SKM-1 treated with dmso at 0.1 percent for 144 hours (cell line): ENCODE measurements around the gene DYNC2H1.

Experiments
- DNase-seq: peaks from one replicate; lab custom pipeline; 2025; ENCODE audit not compliant: unreplicated experiment; lab: John Stamatoyannopoulos, UW

Gene DYNC2H1

GRCh38 chr11:103453126-103453525, 343.9 kb downstream of the DYNC2H1 start:
- DNase-seq = no peak

GRCh38 chr11:103453915-103454709, 344.9 kb downstream of the DYNC2H1 start:
- DNase-seq = peak; percentile 57

- no peak for DNase-seq
Measured at GRCh38 chr11:103464420-103464819, 355.2 kb downstream of the DYNC2H1 start.

- DNase-seq = no peak
Measured at GRCh38 chr11:103465555-103466140, 356.4 kb downstream of the DYNC2H1 start.

DNA sequence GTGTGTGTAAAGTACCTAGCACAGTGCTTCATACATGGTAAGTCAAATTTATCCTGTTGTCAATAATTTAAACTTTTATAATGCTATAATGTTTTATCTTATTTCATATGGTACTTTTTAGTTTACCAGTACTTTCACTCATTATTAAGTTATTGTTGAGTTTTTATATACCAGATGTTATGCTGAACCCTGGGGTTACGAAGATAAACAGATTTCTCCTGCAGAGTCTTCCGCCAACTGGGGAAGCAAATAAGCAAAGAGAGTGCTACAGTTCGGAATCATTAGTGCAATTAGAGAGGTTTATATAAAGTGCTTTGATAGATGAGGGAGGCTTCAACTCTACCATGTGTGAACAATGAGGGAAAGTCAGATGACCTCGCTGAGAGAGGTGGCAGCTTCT, 362.3 kb downstream of the DYNC2H1 start:
- no peak for DNase-seq

DNA sequence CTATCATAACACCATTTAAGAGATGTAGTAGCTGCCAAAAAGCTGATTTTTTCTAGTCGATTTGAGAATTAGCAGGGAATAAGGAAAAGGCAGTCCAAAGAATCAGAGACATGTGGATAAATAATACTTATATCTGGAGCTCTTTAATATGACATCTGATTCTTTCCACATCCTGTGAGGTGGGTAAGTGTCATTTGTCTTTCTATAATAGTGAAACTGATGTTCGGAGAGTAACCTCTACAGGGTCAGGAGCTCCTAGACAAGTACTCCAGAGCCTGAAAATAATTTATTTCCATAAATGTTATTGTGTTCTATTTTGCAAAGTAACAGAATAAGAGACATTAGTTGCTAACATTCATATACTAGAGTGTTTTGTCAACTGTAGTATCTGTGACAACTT, 367.6 kb downstream of the DYNC2H1 start:
- no peak for DNase-seq

DNA sequence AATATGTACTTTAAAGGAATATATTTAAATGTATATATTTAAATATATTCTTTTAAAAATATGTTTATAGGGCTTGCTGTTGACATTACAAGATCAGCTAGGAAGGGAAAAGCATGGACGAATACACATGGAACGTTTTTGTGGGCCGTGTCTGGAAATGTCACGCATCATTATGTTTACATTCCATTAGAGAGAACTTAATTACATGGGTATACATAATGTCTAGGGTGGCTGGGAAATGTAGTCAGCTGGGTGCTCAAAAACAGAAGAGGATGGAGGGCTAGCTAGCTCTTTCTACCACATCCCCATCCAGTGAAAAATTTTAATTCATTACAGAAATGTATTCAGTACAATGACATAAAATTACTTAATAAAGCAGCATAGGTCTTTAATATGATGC, 371.2 kb downstream of the DYNC2H1 start:
- DNase-seq = no peak

- DNase-seq = no peak
Measured at GRCh38 chr11:103483996-103484395, 374.8 kb downstream of the DYNC2H1 start.

DNA sequence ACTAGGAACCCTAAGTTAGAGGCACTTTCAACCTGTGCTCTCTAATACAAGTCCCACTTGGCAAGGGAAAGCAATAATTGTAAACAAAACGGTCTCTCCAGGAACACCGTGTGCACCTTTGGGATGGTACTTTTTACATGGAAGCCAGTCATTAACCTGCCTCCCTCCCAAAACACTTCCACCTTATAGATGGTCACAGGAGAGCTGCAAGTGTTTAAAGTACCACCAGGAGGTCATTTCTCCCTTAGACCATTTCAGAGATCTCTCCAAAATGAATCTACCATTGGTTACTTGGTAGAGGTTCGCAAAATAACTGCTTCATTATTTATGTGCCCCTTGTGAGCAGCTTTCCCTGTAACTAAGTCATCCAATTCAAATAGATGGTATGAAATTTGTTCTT, 375.3 kb downstream of the DYNC2H1 start:
- no peak for DNase-seq

GRCh38 chr11:103486604-103487003, 377.4 kb downstream of the DYNC2H1 start:
- no peak for DNase-seq

GRCh38 chr11:103487113-103487512, 377.9 kb downstream of the DYNC2H1 start:
- DNase-seq = no peak

- no peak for DNase-seq
Measured at GRCh38 chr11:103488031-103488461, 378.8 kb downstream of the DYNC2H1 start.

- no peak for DNase-seq
Measured at GRCh38 chr11:103488579-103488978, 379.4 kb downstream of the DYNC2H1 start.

DNA sequence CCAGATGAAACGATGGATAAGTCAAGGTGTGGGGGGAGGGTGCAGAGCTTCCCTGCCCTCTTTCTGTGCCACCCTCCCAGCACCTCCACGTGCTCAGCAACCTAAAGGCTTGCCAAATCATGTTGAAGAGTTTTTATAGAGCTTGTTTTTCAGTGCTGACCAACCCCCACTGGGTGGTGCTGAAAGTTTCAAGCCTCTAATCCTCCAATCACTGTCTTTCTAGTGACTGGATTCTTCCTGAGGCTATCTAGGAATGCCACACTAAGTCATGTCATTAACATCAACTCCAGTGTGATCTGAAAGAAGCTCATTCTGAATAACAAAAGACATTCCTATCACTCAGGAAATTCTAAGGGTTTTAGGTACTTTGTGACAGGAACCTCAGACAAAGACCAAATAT, 382.6 kb downstream of the DYNC2H1 start:
- no peak for DNase-seq

DNA sequence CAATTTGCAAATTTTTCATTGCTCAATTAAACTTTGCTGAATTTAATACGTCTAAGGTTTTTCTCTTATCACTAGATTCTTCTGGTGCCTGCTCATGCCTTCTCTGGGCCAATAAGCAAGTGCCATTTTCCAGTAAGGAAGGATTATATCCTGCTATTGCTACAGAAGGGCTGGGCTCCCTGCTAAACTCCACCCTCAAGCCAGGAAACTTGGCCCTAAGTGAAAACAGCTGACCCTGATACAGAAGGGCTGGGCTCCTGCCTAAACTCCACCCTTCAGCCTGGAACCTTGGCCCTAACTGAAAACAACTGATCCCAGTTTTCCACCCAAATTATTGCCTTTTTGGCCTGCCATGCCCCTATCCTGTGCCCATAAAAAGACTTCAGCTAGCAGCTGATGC, 385.3 kb downstream of the DYNC2H1 start:
- no peak for DNase-seq

DNA sequence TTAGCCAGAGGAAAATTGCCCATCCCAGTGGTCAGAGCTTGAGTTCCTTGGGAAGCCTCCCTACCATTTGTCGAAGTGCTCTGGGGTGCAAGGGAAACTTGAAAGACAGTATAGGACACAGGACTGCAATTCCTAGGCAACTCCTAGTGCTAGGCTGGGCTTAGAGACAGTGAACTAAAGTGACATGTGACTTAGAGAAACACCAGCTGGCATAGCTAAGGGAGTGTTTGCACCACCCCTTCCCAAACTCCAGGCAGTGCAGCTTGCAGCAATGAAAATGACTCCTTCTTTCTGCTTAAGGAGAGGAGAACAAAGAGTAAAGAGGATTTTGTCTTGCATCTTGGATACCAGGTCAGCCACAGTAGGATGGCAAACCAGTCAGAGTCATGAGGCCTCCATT, 388.0 kb downstream of the DYNC2H1 start:
- no peak for DNase-seq

- DNase-seq = no peak
Measured at GRCh38 chr11:103499710-103500340, 390.6 kb downstream of the DYNC2H1 start.

DNA sequence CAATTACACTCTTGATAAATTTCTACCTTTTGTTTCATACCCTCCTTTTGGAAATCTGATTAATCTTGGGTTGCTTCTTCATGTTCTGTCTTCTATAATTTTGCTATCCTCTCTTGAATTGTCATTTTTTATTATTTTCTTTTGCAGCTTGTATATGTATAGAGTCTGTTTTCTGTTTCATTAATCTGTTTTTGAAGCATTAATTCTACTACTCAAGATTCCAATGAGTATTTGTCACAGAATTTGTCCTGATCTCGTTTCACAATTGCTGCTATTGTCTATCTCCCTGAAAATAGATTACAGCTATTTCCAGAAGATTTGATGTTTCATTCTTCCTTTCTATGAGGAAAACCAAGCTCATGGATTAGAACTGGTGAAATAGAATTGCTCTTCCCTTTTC, 406.1 kb downstream of the DYNC2H1 start:
- no peak for DNase-seq

GRCh38 chr11:103520792-103521191, 411.6 kb downstream of the DYNC2H1 start:
- no peak for DNase-seq

GRCh38 chr11:103525069-103525468, 415.8 kb downstream of the DYNC2H1 start:
- DNase-seq = no peak

DNA sequence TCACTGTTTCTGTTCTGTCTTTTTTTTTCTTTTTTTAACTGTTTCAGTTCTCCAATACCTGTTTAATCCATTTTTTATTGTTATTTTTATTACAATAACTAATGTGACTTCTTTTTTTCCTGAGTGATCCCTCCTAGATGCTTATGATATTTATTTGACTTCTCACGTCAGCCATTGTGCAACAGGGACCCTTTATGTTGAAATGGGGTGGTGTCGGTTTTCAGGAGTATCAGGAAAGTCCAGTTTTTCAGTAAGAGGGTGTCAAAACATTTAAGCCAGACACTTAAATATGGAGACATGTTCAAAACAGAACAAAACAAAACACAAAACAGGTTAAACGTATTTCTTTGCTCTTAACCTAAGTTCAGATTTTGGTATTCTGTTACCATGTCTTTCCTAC, 418.8 kb downstream of the DYNC2H1 start:
- no peak for DNase-seq

DNA sequence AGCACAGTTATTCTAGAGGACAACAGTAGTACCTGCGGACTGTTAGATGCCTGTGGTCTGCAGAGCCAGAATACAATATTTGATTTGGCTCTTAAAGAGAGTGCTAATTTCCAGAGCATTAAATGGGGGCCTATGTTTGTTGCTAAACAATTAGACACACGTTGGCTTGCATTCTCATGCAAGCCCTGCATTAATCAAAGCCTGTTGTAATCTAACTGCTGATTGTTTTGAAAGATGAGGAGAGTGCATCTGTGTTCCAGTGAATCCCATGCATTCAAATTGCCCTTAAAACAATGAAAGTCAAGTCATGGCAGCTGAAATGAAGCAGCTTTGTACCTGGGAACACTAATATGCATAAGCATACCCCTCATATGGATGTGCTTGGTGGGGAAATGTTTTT, 419.4 kb downstream of the DYNC2H1 start:
- DNase-seq = no peak
